H1 (cell line): Measurements from ENCODE around the gene LAMC1. TPM values are rescaled to one million over a fixed set of nuclear protein-coding genes. Genes with fewer than 3 reads are reported as not detected.

ENCODE experiments used
- HDAC6 ChIP-seq: IDR thresholded peaks from one replicate; pipeline ENCODE4 v1.7.1; 2012; ENCODE audit warnings: low read depth, mild to moderate bottlenecking, inconsistent platforms, low read length, moderate library complexity
- JUN ChIP-seq: IDR thresholded peaks from 2 replicates; pipeline ENCODE4 v1.6.1; 2011; ENCODE audit warnings: low read depth, mild to moderate bottlenecking, improper control_type of control experiment, low read length
- ZNF274 ChIP-seq: IDR thresholded peaks from 2 replicates; pipeline ENCODE4 v1.7.0; 2012; ENCODE audit warnings: low read length, borderline replicate concordance; ENCODE audit errors: extremely low read depth
- polyA plus RNA-seq, 7 experiments: library from polyadenylated mRNA; depleted of rRNA in 3 of 7; stranded (reverse) in 5 of 7; unstranded in 2 of 7; fragments of >200 nt in 5 of 7; fragments of 200-250 nt in 2 of 7; gene quantifications; 1 replicate in 5 of 7; 2 replicates in 1 of 7; 4 replicates in 1 of 7; pipeline versions ENCODE4 v1.2.1 to v1.2.3, GENCODE V29; 2011 to 2013; ENCODE audit warnings: missing spikeins in 2 of 7, mixed read lengths in 2 of 7
- total RNA-seq: library from RNA; stranded (reverse); fragmentation: NEBNext Ultra II Directional; extraction: Animal tissue kit (Norgen Biotek cat#: 25700); gene quantifications from 2 replicates; pipeline ENCODE4 v1.2.1, GENCODE V29; 2021
- TF ChIP-seq, protein P1 (sequence below): IDR thresholded peaks from 2 replicates; pipeline ENCODE4 v1.6.1; 2011; ENCODE audit warnings: low read depth, mild to moderate bottlenecking, low read length; ENCODE audit not compliant: insufficient read depth

The LAMC1 gene
- total and polyA plus RNA-seq, 2 of the 8 experiments (the other 6 are each of a cell fraction or from before 2014, with no cell fraction given) = 47.6 to 90.3 TPM

GRCh38 chr1:182996816-182997215 is 26.4 kb upstream of the LAMC1 start (continued):
- TF ChIP-seq, protein P1, sequence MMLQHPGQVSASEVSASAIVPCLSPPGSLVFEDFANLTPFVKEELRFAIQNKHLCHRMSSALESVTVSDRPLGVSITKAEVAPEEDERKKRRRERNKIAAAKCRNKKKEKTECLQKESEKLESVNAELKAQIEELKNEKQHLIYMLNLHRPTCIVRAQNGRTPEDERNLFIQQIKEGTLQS = no peak
- no peak for TF ChIP-seq ZNF274
- TF ChIP-seq HDAC6 = no peak
- TF ChIP-seq JUN = no peak
